Skin of body (tissue), 2 donors: ENCODE data around the gene SPATA1. TPM values are rescaled to one million over a fixed set of nuclear protein-coding genes. Genes with fewer than 3 reads are reported as not detected.
"Not testable (repeated sequence)": the region's sequence is repeated elsewhere in the genome, so short reads cannot be mapped to it uniquely, and the experiment has no call there.

Source experiments
- DNase-seq: peaks from one replicate; lab custom pipeline; 2025; lab: John Stamatoyannopoulos, UW
- total RNA-seq: library from RNA; depleted of rRNA; stranded (reverse); fragments of >200 nt; gene quantifications from one replicate; pipeline ENCODE4 v1.2.3, GENCODE V29; 2014

Gene SPATA1, protein sequence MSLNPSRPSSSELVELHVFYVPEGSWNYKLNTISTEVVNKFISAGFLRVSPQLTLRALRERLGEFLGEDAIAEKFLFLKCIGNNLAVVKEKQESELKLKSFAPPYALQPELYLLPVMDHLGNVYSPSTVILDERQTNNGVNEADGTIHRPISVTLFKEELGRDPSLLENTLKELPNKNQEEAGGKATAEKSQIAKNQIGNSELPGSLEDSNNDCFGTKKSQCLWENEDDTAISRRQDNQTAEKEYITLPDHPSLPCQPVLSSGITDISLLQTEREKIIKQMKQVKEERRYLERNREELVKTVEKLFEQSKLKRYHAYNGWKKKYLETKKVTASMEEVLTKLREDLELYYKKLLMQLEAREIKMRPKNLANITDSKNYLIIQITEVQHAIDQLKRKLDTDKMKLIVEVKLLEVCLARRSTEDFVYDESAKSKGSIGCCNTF
- total RNA-seq, result 0.79 TPM

DNA sequence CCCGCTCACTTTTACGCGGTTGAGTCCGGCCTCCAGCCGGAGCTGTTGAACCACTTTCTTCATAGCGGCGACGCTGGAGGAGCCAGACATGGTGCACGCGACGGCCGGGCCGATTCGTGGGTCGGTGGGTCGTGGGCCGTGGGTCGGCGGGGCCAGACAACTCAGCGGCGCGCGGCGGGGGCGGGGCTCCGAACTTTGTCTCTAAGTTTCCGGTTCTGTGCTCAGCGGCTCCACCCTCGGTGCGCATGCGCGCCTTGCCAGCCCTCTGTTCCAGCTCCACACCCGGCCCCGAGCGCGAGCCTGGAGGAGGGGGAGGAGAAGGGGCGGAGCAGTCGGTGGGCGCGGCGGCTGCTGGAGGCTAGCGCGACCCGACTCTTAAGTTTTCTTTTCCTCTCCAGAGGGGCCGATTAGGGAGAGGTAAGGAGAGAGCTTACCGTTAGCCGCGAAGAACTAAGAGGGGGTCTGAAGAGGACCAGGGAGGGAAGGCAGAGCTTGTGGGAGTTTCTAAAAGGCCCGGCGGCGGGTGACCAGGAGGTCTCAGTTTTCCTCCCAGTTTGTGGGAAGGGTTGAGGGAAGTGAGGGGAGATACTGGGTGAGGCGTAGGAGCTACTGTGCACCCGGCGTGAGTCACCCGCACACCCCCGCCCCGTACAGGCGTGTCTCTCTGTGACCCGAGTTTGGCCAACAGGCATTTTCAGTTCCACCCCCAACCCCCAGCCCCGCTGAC, at the start of gene SPATA1, which contains the start of gene GNG5:
Gene SPATA1 (plus strand): TSS at position 385 of the 727 bp plus-strand sequence. CDS start 9,974 bp downstream, outside the sequence.
Gene GNG5 (minus strand): TSS at position 580 of the 727 bp plus-strand sequence. CDS start 490 bp downstream, at position 90.
- DNase-seq, result peak; percentile 94

DNA sequence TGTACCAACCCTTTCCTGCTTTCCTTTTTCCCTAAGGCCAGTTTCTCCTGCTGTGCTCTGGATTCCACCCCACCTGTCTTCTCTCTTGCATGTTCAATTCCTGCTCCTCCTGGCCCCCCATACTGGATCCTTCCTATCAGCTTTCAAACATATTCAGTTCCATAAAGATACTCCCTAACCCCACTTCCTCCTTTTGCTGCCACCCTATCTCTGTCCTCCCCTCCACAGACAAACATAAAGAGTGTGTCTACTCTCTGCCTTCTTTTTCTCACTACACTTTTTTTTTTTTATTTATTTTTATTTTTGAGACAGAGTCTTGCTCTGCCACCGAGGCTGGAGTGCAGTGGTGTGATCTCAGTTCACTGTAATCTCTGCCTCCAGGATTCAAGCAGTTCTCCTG, 44.1 kb upstream of the SPATA1 start:
- DNase-seq, result no peak

DNA sequence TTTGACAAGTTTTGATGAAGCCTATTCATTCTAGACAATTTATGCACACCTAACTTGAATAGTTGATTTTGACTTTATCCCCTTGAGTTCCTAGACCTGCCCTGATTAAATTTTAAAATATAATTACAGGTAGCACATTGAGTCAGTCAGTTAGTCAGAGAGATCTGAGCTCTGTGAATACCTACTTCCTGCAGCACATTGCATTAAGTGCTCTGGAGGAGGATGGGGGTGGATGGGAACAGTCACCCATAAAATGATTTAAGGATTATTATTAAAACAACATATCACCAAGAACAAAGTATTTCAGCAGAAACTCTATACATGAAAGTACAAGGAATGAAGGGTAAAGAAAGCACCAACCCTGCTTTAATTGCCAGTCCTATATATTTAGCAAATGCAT, 38.9 kb upstream of the SPATA1 start:
- DNase-seq, result no peak

DNA sequence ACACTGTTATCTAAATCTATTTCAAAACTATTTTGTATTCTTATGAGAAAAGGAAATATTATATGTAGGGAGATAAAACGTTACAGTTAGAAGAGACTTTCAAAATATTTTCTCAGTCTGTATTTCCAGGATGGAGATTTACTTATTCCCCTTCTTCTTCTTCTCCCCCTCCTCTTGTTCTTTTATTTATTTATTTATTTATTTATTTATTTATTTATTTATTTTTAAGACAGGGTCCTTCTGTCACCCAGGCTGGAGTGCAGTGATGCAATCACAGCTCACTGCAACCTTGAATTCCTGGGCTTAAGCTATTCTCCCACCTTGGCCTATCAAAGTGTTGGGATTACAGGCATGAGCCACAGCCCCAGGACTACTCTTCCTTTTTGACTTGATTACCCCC, 30.0 kb upstream of the SPATA1 start:
- no peak for DNase-seq

DNA sequence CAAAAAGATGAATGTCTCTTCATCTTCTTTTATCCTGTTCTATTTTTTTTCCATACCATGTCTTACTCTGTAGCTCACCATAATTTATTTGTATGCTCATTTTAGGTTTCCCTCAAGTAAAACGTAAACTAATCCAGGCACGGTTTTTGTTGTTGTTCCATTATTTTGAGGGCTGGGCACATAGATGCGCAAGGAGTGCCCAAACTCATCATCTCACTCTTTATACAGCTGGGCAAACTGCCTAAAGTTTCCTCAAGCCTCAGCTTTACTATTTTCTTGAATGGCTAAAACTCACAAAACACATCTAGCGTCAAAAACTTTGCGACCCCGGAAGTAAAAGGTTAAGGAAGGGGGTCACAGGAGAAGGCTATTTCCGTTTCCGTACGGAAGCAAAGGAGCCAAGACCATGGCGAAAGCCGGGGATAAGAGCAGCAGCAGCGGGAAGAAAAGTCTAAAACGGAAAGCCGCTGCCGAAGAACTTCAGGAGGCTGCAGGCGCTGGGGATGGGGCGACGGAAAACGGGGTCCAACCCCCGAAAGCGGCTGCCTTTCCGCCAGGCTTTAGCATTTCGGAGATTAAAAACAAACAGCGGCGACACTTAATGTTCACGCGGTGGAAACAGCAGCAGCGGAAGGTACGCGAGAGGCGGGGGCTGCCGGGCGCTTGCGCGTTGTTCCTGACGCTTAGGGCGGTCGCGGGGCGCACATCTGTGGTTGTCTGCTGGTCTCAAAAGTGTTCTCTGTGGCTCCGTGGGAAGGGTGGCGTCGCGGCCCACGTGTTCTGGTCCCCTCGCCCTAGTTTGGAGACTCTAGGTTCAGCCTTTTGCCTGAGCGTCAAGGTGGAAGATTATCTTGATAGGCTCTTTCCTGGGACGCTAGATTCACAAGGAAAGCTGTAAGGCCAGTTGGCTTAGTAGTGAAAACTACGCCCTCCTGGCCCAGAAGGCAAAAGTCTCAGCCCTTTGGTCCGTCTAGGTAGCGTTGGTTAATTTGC, 27.0 kb upstream of the SPATA1 start, which contains the start of gene RPF1:
Gene RPF1 (plus strand): TSS at position 391 of the 993 bp plus-strand sequence. CDS start 16 bp downstream, at position 407.
- DNase-seq, result peak; percentile 85

DNA sequence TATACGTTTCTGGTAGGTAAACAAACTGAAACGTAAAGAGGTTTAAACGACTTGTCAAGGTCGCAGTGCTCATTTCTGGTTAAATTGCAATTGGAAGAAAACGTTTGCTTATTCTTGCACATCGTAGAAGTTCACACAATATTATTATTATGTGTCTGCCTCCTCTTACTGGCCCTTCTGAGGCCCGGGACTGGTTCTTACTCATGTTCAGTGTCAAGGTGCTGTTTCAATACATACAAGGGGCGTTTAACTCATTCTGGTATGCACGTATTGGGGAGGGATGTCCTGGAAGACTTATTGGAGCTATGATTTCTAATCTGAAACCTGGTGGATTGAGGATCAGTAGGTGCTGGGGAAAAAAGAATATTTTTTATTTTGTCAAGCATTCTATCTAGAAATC, 26.2 kb upstream of the SPATA1 start:
- no peak for DNase-seq

DNA sequence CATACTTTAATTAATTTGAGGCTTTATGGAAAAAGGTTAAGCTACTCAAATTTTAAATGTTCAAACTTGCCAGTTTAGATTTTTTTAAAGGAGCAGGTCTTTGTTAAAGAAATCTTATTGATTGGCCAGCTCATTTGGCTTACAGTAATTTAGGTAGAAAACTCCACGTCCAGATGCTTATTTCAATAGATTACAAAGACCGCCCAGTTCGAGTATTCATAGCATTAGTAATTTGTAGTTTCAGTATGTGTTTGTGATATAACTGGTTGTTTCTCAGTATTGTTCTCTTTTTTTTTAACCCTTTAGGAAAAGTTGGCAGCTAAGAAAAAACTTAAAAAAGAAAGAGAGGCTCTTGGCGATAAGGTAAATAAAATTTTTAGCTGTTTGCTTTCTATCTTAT, 25.5 kb upstream of the SPATA1 start:
- DNase-seq, result no peak

DNA sequence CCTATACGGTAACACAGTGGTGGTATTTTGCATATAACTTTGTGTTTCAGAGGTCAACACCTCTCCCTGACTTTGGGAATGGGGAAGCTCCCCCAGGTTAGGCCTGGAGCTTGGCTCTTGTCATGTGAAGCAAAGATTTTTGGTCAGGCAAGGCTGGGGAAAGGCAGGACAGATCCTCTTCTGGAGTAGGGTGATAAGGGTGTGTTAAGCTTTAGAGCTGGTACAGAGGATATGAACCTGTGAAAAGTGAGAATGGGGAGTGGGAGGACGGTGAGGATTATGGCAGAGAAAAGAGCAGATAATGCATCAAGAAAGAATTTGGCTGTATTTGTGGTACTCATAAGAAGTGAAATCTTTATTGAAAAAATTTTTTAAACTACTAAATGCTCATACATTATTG, 24.9 kb upstream of the SPATA1 start:
- no peak for DNase-seq

DNA sequence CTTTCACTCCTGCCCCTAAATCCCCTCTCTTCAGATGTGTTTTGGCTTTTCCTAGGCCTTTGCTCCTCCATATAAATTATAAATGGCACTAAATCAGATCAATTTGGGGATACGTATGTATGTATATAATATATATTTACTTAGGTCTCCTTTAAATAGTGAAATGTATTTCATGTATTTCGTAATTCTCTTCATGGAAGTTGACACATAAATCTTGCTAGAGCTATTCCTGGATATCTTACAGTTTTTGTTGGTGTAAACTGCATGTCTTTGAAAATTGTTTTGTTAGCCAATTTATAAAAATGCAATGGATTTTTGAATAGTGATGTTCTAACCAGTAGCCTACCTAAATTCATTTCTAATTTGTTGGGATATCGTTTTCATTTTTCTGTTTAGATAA, 18.1 kb upstream of the SPATA1 start:
- DNase-seq, result no peak

DNA sequence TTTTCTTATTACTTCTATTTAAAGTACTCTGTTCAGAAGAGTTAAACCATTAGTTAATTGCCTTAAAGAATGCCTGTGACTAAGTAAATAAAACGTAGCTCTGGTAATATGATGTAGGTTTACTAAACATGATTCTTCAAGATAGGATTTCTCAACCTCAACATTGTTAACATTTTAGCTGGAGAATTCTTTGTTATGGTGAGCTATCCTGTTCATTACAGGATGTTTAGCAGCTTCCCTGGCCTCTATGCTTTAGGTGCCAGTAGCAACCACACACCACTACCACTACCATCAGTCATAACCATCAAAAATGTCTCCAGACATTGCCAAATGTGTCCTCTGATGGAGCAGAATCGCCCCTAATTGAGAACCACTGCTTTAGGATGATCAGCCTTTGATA, 16.4 kb upstream of the SPATA1 start:
- DNase-seq, result no peak

DNA sequence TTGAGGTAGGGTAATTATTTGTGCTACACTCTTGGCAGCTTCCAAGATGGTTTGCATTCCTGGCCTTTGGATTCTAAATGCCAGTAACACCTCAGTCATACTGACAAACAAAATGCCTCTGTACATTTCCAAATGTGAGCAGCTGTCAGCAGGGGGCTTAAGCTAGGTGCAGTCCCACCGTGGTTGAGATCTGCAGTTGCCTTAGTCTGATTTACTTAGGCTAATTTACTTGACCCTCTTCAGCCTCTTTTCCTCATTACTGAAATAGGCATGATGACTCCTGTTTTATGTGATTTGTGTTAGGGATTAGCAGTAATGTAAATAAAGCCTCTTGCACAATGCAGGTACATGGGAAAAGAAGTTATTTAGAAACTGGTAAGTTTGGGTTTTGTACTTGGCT, 13.5 kb upstream of the SPATA1 start:
- DNase-seq, result no peak

DNA sequence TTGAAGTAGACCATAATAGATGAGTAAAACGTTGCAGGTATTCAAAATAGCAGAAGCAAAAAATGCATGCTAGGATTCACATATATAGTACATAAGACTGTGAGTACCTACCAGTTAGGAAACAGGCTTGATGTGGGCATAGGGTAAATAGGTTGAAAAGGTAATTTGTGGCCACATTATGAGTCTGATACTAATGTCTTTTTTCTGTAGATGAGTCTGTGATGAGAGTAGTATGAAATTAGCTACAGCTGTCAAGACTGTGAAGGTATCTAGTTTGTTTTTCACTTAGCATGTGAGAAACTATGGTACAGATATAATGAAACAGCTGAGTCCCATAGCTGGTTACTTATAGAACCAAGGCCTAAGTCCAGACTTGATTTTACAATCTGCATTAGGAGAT, 12.4 kb upstream of the SPATA1 start:
- no peak for DNase-seq

DNA sequence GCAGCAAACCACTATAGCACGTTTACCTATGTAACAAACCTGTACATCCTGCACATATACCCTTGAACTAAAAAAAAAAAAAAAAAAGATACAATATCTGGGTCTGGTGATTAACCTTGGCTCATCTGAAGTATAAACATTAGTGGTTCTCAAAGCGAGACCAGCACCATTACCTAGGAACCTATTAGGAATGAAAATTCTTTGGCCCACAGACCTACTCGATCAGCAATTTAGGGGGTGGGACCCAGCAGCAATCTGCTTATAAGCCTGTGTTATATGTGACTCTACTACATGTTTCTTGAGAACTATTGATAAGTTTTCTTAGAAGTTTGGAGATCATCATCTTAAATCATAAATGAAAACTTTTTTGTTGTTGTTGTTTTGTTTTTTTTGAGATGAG, 9.7 kb upstream of the SPATA1 start:
- no peak for DNase-seq

DNA sequence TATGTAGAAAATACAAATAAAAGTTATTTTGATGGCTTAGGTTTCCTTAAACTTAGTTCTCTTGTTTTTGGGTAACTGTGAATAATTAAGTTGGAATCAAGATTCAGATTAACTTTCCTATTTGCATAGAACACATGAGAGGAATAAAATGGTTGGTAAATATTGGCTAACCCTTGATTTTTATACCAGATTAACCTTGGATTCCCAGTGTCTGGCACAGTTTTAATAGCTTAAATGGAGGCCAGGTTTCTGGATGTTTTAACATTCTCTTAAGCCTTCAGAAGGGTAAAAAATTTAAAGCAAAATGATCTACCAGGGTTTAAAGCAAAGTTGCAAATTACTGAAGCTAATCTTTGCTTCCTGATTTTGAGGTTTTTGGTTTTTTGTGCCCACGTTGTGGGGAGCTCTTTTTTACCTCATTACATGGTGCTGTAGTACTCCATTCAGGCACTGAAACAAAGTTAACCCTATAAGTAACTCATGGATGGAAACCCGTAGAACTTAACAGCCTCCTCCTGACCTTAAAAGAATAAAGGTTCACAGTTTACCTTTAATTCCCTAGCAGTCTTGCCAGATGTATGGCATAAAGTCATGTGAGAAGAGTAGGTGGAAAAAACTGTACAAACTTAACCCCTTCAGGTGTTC, 8.4 kb upstream of the SPATA1 start:
- DNase-seq, result no peak

DNA sequence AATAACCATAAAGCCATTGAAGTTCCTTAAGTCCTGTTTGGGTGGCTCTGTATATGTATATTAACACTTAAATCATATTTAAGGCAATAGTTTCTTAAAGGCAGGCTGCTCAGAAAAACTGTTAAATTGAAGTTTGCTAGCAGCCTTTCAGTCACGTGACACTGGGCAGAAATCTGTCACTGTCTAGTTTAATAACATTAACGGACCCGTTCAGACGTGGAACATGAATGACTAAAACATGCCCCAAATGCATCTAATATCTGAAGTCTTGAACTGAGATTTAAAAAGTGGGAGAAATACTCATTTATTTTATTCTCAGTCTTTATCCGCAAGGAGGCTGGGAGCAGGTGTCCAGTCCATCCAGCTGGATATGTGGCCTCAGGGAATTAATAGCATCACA, 3.3 kb upstream of the SPATA1 start:
- DNase-seq, result no peak

DNA sequence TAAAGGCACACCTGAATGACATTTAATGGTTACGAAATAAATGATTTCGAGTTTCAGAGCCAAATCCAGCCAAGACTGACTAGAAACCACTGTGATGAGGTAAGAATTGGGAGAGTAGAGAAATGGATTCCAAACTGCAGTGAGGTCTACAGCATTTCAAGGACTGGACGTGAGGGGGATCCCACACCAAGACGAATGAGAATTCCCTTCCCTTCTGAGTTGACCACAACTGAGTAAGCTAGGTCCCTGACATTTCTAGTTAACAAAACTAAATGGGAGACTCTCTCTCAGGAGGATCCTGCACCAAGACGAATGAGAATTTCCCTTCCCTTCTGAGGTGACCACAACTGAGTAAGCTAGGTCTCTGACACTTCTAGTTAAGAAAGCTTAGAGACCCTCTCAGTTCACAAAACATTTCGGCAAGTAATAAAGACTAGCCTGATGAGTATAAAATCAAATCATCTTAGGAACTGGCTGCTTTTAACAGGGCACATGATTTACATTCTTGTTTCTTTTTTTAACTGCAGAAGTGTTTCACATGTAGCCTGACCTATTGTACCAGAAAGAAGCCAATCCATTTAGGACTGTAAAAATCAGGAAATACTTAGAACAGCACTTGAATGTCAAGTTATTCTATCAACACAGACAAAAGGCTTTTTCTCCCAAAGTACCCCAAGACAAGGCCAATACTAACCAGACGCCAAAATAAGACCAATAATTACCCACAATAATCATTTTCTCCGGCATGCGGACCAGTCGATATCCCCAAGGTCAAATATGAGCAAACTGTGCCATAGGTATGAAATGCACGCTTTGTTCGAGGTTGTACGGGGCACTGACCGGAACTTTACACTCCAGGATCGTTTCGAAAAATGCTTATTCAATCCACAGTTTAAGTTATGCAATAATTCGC, 1.4 kb upstream of the SPATA1 start:
- DNase-seq, result peak; percentile 0

DNA sequence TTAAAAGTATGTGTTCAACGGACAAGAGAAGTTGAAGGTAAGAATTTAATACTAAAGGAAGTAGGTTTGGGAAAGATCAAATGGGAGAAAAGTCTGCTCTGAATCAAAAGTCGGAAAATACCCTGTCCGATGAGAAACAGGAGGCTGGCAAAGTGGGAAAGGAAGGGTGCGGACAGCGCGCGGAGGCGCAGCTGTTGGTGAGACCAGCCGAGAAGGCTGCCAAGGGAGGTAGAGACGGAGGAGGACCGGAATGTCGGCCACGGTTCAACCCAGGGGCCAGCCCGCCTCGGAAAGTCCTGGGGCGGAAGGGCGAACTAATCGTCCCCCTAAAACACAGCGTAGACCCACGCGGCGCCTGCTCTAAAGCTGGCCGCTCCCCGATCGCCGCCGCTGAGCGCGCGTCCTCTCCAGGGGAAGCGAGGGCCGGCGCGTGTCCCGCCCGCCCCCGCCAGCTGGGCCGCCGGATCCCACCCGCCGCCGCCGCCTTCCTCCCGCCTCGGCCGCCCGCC, 639 bp upstream of the SPATA1 start:
- peak; percentile 51 for DNase-seq

DNA sequence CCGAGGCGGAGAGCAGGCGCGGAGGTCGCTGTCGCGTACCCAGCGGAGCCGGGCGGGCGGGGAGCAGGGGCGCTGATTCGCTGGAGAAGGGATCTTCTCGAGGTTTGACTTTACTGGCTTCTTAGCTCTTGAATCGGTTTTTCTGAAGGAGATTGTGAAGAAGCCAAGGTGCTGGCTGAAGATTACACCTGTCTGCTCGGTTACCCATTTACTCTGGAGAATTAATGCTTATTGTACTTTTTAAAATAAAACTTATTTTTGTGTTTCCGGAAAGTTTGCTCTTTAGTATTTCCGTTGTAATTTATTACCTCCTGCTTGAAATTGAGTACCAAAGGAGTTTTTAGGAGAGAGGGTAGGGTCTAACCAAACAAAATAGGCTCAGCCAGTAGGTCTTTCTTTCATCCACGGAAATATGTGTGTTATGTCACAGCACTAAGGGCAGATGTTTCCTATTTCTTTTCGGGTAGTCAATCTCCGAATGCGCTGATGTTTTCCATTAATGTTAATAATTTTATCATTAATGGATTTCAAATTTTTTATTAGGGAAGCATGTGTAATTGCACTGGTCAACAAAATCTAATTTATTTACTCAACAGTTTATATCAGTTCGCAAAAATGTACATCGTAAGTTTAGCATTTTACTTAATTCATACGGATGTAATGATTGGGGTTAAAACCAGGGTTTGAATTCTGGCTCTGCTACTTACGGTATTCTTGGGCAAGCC, 705 bp downstream of the SPATA1 start:
- no peak for DNase-seq

DNA sequence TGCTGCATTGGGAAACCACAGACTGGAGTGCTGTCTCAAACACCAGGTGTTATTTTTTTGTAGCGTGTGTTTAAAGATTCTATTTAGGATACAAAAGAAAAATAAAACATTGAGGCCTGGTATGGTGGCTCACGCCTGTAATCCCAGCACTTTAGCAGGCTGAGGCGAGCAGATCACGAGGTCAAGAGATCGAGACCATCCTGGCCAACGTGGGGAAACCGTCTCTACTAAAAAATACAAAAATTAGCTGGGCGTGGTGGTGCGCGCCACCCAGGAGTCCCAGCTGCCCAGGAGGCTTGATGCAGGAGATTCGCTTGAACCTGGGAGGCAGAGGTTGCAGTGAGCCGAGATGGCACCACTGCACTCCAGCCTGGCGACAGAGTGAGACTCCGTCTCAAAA, 1.7 kb downstream of the SPATA1 start:
- not testable (repeated sequence) for DNase-seq
